ENCODE data around the gene COX4I1. TPM values are rescaled to one million over a fixed set of nuclear protein-coding genes. Genes with fewer than 3 reads are reported as not detected.

Gene COX4I1
- total RNA-seq, 1 experiment from 2014 or later = 814 TPM

DNA sequence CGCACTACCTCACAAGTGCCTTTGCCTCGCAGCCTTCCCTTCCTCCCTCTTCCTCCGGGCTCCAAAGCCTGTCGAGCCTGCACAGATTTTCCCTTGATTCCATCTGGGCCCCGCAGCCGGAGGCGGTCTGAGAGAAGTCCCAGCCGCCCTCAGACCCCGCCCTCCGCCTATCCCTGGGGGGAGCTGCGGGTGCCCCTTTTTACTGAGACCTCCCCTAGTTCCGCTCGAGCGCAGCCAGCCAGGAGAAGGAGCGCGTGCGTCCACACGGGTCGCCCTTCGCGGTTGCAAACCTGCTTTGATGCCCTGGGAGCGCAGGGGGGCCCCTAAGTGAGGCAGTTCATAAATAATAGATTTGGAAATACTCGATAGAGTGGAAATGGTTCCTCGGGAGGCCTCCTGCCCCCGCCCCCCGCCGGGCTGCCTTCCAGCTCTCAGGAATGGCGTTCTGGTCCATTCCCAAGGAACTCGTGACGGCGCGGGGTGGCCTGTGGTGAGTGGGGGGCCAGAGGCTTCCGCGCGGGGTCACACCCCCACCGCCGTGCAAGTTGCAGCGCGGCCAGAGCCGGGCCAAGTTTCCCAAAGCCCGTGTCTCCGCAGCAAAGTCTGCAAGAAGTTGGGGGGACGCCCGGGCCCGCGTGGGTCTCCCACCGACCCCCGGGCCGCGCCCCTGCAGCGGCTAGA, 49.2 kb upstream of the COX4I1 start:
- Histone ChIP-seq H3K36me3 (ENCODE audit: control insufficient read depth, insufficient read depth, low read length) (no peaks in the 10 kb centered on the region), H3K9me3 (no peaks in the 10 kb centered on the region), H3K4me3 (ENCODE audit: low read depth, low read length) (peak overlapping the region; percentile 72), H3K4me1 (peaks cover 28% of the 10 kb centered on the region), H3K27me3 (replicated peaks; ENCODE audit: control insufficient read depth, insufficient read depth, low read length) (no peaks in the 10 kb centered on the region; the same call in 1 of the 2 replicates)
- Mint-ChIP-seq H3K4me1 (ENCODE audit: low read depth, unreplicated experiment) (peaks cover 10% of the 10 kb centered on the region), H3K27me3 (ENCODE audit: insufficient read depth, unreplicated experiment) (no peaks in the 10 kb centered on the region), H3K36me3 (ENCODE audit: insufficient read depth, unreplicated experiment) (peaks cover 6% of the 10 kb centered on the region), H3K27ac (ENCODE audit: unreplicated experiment) (peak overlapping the region; percentile 69), H3K4me3 (ENCODE audit: unreplicated experiment) (peak overlapping the region; percentile 90), H3K9me3 (ENCODE audit: unreplicated experiment) (no peaks in the 10 kb centered on the region)
- no TSS peak for BruUV-seq (replicated peaks)
- peak in 1 of 2 experiments; percentile 46 for DNase-seq
- ChIA-PET POLR2A (interaction anchor here (0.5 to 0.6 kb wide), 2 partner anchors 149 to 1652 kb away, joined by 3 read pairs; no protein-coding TSS in a partner anchor), CTCF (no interaction called here)
- intact Hi-C loops (cut with micrococcal nuclease; ENCODE audit: unreplicated experiment) = loop anchor here (1.0 to 5.0 kb wide), 2 partner anchors 32 to 303 kb away; no protein-coding TSS in a partner anchor
- TF ChIP-seq, protein P1, sequence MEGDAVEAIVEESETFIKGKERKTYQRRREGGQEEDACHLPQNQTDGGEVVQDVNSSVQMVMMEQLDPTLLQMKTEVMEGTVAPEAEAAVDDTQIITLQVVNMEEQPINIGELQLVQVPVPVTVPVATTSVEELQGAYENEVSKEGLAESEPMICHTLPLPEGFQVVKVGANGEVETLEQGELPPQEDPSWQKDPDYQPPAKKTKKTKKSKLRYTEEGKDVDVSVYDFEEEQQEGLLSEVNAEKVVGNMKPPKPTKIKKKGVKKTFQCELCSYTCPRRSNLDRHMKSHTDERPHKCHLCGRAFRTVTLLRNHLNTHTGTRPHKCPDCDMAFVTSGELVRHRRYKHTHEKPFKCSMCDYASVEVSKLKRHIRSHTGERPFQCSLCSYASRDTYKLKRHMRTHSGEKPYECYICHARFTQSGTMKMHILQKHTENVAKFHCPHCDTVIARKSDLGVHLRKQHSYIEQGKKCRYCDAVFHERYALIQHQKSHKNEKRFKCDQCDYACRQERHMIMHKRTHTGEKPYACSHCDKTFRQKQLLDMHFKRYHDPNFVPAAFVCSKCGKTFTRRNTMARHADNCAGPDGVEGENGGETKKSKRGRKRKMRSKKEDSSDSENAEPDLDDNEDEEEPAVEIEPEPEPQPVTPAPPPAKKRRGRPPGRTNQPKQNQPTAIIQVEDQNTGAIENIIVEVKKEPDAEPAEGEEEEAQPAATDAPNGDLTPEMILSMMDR (IDR thresholded peaks at IDR 0.05; ENCODE audit: insufficient read depth in 1 of 2, low read depth in 1 of 2, low read length in 1 of 2, severe bottlenecking in 1 of 2, unreplicated experiment in 1 of 2) = peak in 1 of 2 experiments; percentile 21

DNA sequence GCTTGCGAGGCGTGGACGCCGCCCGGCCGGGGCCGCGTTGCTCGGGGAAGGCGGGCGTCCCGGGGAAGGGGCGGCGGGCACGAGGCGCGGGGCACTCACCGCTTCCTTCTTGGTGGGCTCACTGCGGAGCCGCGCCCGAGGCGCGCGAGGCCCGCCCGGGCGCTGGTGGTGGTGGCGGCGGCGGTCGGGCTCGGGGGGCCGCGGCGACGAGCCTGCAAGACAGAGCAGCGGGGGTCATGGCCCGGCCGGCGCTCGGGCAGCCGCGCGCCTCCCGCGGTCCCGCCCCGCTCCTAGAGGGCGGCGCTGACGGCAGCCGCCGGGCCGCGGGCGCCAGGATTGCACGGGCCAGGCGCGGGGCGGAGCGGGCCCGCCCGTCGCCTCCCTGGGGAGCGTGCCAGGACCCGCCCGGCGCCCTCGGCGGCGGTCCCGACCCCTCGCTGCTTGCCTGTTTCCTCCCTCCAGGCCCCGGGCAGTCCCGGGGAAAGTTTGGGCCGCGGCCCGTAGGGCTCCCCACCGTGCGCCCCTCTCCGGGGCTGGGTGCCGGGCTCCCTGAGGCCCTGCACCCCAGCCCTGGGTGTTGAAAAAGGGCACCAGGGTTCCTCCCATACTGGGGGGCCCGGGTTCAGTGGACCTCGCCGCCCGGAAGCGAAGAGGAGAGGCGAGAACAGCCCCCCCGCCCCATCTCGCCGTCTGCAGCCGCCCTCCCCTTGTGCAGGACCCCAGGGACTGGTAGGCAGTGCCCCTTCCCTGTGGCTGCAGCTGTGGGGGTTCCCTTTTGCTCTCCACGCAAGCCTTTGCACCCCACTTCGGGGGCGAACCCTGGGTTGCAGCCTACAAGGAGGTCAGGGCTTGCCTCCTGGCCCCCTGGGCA, 48.4 kb upstream of the COX4I1 start, which contains the start of gene C16orf74:
C16orf74 (minus strand) TSS at position 270 of the 871 bp plus-strand sequence. CDS start 15,879 bp downstream, outside the sequence.
- H3K4me1 Mint-ChIP-seq (ENCODE audit: low read depth, unreplicated experiment) = peaks cover 10% of the 10 kb centered on the region
- peaks cover 6% of the 10 kb centered on the region for H3K36me3 Mint-ChIP-seq (ENCODE audit: insufficient read depth, unreplicated experiment)
- Histone ChIP-seq H3K4me3 (ENCODE audit: low read depth, low read length) (peak within 1 kb of the TSS; percentile 72), H3K4me1 (peaks cover 28% of the 10 kb centered on the region), H3K9me3 (no peaks in the 10 kb centered on the region), H3K27me3 (replicated peaks; ENCODE audit: control insufficient read depth, insufficient read depth, low read length) (no peaks in the 10 kb centered on the region; the same call in 1 of the 2 replicates), H3K36me3 (ENCODE audit: control insufficient read depth, insufficient read depth, low read length) (no peaks in the 10 kb centered on the region)
- POLR2A ChIA-PET = interaction anchor here (0.5 to 0.6 kb wide), 2 partner anchors 150 to 1653 kb away, joined by 3 read pairs; no protein-coding TSS in a partner anchor
- H3K27ac Mint-ChIP-seq (ENCODE audit: unreplicated experiment) = peak within 1 kb of the TSS; percentile 69
- intact Hi-C loops (cut with micrococcal nuclease; ENCODE audit: unreplicated experiment) = loop anchor here (1.0 to 5.0 kb wide), 2 partner anchors 33 to 304 kb away; no protein-coding TSS in a partner anchor
- peak within 1 kb of the TSS; percentile 90 for H3K4me3 Mint-ChIP-seq (ENCODE audit: unreplicated experiment)
- BruUV-seq (replicated peaks) = no TSS peak
- CTCF ChIA-PET = no interaction called here
- H3K27me3 Mint-ChIP-seq (ENCODE audit: insufficient read depth, unreplicated experiment) = no peaks in the 10 kb centered on the region
- peak in 1 of 2 experiments; percentile 75 for DNase-seq
- no peaks in the 10 kb centered on the region for H3K9me3 Mint-ChIP-seq (ENCODE audit: unreplicated experiment)
- TF ChIP-seq, protein P1 (IDR thresholded peaks at IDR 0.05; ENCODE audit: insufficient read depth in 1 of 2, low read depth in 1 of 2, low read length in 1 of 2, severe bottlenecking in 1 of 2, unreplicated experiment in 1 of 2) = no peak
